ENCODE data around the gene TEX101.

Gene TEX101

DNA sequence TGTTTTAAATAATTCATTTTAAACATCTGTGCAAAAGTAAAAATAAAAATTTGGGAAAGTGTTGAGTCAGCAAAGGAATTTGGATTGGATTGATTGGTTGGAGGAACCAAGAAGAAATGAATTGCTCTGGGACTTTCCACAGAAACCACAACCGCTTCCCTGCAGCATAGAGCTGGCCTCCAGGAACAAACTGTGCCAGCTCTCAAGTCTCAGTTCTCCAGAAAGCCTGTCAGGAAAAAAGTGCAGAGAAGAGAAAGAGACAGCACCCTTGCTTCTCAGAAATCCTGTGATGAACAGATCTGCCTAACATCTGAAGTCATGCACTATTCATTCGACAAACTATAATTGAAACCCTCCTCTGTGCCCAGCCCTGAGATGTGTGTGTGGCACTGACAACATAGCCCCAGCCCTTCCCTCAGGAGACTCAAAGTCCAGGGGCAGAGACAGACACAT is 35.9 kb downstream of the TEX101 start:
- no peak for DNase-seq

DNA sequence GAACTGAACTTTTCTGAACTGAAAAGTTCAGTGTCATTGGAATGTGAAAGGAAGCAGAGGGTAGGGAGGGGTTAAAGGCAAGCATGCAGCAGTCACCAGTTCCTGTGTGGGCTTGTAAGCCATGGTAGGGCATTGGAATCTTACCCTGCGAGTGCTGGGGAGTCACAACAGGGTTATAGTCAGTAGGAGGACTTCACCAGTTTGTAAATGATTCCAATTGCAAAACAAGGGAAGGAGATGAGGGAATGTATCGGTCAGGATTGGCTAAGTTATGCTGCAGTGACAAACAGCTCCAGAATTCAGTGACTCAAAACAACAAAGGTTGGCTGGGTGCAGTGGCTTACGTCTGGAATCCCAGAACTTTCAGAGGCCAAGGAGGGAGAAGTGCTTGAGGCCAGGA is 37.9 kb downstream of the TEX101 start:
- DNase-seq, result no peak

DNA sequence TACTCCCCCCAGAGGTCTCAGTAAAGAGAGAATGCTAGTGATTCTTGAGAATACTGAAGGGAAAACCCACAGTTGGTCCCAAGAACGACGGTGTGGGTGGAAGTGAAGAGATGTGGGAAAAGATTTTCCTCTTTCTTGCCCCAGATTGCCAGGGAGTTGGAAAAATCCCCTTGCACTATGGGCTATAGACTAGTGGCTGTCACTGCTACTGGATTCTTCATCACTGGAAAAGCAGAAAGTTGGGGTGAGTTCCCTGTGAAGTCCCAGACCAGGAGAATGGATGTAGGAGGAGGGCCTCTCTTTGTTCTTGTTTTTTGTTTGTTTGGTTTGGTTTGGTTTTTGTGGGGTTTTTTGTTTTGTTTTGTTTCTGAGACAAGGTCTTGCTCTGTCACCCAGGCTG is 39.3 kb downstream of the TEX101 start:
- no peak for DNase-seq

DNA sequence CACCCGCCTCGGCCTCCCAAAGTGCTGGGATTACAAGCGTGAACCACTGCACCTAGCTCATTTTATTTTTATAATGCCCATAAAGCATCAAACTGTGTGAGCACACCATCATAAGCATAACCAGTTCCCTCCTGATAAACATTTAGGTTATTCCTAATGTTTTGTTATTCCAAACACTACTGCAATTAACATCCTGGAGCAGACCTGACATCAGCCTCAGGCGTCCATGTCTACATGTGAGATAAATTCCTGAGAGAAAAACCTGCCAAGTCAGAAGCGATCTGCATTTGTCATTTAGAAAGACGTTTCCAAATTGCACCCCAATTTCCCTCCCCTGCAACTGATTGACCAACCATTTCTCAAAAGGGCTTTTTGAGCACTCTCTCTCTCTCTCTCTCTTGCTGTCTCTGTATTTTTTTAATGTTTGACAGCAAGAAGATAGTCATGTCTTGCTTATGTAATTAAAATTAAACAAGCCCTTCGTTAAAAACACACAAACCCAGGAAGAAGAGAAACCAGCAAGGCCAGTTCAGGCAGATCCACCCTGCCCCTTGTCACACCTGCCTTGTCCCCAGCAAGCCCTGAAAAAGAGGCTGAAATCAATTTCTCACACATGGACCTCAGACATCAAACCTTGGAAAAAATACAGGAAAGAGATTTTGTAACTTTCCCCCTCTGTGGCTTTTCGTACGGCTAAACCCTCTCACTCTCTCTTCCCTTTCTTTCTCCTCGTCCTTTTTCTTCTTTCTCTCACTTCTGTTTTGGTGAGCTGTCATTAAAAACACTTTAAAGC is 40.8 kb downstream of the TEX101 start:
- no peak for DNase-seq

DNA sequence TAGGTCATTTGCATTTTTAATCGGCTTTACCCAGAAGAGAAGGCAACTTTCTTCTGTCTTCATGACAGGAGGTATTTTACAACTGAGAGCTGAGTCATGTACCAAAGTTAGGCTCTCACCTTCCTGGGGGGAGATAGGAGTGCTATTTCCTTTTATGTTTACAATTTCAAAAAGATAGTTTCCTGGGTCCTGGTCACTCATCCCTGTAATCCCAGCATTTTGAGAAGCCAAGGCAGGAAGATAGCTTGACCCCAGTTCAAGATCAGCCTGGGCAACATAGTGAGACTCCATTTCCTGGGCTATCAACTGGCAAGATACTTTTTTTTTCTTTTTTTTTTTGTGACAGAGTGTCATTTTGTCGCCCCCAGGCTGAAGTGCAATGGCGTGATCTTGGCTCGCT is 43.1 kb downstream of the TEX101 start:
- no peak for DNase-seq

DNA sequence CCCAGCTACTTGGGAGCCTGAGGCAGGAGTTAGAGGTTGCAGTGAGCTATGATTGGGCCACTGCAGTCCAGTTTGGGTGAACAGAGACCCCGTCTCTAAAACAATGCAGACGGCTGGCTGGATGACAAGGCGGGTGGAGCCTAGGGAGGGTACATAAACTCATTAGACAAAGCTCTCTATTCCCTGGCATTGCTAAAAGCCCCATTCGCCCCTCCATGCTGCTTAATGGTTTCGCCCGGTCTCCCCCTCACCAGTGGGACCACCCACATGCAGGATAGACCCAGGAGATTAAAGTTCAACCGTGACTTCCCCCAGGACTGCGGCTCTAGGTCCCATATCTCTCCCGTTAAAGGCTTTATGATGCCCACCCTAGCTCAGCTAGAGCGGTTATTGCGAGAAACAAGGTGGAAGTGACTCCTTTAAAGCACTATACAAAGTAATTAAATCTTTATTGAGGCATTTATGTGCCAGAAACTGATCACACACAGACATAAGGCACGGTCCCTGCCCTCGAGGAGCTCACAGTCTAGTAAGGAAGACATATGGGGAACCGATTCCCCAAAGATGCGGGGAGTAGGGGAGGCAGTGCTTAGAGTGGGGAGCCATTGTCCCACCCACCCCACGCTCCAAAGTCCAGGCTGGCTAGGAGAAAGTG is 45.8 kb downstream of the TEX101 start:
- no peak for DNase-seq

DNA sequence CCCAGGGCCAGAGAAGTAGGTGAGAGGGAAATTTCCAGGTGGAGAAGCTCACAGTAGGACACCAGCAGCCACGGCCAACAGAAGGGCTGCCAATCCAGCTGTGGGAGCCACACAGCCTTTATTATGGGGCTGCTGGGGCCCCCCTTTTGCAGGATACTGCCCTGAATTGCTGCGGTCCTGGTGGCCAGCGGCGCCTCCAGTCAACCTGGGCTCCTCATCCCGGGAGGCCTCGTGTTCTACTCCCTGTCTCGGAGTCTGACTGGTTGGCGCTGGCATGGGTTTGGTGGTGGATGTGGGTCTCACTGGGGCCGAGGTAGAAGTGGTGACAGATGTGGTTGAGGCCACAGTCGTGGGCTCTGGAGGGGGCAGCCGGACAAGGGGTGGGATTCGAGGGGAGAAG is 46.6 kb downstream of the TEX101 start:
- DNase-seq, result no peak

DNA sequence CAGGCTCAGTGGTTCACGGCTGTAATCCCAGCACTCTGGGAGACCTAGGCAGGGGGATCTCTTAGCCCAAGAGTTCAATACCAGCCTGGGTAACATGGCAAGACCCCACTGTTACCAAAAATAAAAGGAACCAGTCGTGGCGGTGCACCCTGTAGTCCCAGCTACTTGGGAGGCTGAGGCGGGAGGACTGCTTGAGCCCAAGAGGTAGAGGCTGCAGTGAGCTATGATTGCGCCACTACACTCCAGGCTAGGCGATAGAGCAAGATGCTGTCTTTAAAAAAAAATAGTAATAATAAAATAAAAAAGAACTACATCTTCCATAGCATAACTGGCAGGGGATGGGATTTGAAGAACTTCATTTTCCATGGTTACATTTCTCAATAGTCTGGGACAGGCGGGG is 47.7 kb downstream of the TEX101 start:
- DNase-seq, result no peak

DNA sequence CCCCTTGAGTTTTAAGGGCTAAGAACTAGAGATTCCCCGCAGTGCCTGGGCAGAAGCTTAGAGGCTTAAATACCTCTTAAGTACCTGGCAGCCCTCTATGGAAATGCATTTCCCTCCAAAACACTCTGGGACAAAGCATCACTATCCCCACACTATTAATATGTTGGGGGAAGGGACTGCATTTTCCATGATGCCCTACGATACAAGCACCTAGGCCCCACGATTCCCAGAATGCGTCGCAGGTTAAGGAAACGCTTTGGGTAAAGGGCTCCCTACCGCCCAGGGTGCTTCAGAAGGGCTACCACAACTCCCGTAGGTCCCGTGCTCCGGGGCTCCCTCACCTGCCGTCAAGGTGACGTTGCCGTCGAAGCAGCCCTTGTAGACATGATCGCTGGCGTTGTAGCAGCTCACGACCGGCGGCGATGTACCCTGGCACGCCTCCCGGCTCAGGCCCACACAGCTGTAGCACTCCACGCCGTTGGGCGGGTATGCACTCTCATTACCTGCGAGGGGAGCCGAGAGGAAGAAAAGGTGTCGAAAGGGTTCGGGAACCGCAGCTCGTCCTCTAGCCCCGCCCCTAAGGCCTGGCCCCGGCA is 48.2 kb downstream of the TEX101 start:
- DNase-seq, result no peak

DNA sequence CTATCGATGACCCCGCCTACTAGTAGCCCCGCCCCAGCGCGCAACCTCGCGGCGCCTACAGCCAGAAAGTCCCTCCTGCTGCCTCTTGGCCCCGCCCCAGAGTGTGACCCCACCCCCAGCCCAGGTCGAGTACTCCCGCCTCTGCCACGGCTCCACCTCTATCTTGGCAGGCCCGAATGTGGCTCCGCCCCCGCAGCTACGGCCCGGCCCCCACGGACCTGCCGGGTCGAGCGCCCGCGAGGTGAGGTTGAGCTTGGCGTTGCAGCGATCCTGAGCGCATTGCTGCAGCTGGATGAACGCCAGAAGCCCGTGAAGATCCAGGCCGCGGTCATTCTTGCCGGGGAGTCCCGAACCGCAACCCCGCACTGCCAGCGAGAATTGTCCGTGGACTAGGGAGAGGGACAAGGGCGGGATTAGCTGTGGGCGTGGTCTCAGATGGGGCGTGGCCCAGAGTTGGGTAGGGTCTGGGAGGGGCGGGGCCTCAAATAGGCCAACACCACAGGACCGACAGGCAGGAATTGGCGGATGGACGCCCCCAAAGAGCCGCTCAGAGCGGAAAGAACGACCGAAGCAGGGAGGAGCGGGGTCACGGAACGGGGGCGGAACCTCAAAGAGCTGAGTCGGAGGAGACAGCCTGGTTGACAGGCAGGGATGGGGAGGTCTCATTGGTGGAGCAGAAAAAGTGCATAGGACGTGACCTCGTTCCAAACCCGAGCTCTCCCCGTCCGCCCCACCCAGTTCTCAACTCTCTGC is 48.9 kb downstream of the TEX101 start:
- DNase-seq, result peak; percentile 100

DNA sequence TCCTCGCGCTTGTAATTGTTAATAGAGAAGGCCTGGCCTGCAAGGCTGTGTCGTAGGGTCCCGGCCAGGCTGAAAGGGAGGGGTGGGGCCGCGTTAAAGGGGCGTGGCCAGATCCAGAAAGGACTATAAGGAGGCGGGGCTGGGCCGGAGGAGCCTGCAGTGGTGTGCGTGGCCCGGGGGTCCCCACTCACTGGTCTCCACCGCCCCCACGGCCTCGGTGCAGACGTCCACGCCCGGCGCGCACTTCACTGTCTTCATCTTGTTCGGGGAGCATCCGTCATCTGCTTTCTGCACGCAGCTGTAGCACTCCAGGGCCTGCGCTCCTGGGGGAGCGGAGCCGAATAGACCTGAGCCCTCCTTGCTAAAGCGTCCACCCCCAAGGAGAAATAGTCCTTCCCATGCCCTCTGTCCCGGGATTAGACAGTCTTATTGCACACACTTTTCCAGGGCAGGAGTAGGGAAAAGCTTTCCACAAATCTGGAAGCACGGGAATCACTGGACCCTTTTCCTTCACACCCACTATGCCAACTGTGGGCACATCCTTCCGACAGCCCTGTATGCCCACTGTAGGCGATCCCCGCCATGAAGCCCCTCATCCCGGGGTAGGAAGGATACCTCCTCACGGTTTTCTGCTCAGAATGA is 49.6 kb downstream of the TEX101 start:
- peak; percentile 75 for DNase-seq

DNA sequence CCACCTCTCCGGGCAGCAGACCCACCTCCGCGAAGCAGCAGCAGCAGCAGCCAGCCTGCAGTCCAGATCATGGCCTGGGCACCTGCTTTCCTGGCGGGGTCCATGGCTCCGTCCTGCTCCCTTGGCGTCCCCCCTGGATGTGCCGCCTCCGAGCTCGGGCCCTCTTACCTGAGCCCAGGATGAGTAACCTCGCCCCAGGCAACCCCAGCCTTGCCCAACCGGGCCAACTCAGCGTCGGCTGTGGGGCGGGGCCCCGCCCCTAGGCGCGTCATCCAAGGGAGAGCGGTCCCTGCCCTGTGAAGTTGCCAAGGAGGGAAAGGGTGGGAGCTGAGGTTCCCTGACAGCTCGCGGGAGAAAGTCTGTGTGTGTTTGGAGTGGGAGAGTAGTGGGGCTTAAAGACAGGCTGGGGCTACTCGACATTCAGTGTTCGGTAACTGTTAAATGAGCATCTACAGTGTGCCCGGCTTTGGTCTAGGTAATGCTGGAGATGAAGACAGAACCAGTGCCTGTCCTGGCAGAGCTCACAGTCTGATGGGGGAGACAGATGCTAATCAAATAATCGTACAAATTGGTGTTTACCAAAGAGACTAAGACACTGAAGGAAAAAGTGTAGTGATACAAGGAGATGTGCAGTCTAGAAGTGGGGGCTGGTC is 50.9 kb downstream of the TEX101 start, which contains the start of gene LYPD3:
Gene LYPD3 (minus strand): TSS at position 141 of the 653 bp plus-strand sequence. CDS start 37 bp downstream, at position 104.
- peak; percentile 32 for DNase-seq

DNA sequence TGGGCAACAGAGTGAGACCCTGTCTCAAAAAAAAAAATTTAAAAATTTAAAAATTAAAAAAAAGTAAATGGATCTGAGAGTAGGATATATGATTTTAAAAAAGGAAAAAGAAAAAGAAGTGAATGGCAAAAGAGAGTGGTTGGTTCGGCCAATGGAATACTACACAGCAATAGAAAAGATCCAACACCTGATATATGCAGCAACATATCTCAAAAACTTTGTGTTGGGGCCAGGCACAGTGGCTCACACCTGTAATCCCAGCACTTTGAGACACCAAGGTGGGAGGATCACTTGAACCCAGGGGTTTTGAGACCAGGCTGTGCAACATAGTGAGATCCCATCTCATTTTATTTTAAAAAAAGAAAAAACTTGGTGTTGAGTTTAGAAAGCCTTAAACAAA is 52.1 kb downstream of the TEX101 start:
- DNase-seq, result no peak

DNA sequence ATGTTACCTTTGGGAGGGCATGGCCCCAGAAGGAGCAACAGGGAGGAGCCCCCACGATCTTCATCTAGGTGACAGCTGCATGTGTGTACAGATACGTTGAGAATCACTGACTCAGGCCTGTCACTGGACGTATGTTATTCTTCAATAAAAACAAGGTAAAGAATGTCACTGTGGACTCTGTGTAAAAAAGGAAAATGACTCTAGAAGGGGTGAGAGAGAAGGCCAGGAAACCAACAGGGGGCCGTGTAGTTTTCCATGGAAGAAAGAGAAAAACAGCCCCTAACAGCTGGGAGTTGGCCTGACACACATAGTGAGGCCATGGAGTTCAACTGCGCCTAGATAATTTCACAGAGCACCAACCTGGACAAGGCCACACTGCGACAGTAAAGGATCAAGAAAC is 52.6 kb downstream of the TEX101 start:
- no peak for DNase-seq

DNA sequence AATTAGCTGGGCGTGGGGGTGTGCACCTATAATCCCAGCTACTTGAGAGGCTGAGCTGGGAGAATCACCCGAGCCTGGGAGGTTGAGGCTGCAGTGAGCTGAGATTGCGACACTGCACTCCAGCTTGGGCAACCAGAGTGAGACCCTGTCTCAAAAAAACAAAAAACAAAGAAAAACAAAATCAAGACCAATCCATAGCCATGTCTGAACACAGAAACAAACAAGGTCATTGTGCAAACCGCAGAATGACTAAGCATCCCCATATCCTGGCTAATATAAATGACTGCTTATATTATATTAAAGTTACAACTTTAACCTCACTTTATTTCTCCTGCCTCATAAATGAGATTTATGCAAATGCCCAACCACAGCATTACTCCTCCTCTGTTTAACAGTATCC is 53.0 kb downstream of the TEX101 start:
- no peak for DNase-seq
